Hindlimb muscle (tissue), 1 donor: ENCODE measurements around the gene TUBA4A. TPM values are rescaled to one million over a fixed set of nuclear protein-coding genes. Genes with fewer than 3 reads are reported as not detected.
"Not testable (repeated sequence)": the region's sequence is repeated elsewhere in the genome, so short reads cannot be mapped to it uniquely, and the experiment has no call there.

Source experiments
- DNase-seq: peaks from one replicate; pipeline ENCODE4 v3.0.0-alpha.2; 2013
- polyA plus RNA-seq: library from polyadenylated mRNA; unstranded; fragments of 120-200 nt; gene quantifications from one replicate; pipeline ENCODE4 v1.2.1, GENCODE V29; 2013; ENCODE audit not compliant: insufficient read length

The TUBA4A gene
- polyA plus RNA-seq = 112 TPM

GRCh38 chr2:219253753-219254589 lies at the start of gene TUBA4A:
Gene TUBA4A, minus strand, starts transcription at chr2:219253918. Its CDS starts 60 bp downstream, at chr2:219253858.
- DNase-seq = no peak

GRCh38 chr2:219302412-219302968 lies 48.8 kb upstream of the TUBA4A start:
- DNase-seq = no peak

- DNase-seq = no peak
These were observed 46.3 kb upstream of the TUBA4A start for GRCh38 chr2:219300022-219300421.

- no peak for DNase-seq
These were observed 45.6 kb upstream of the TUBA4A start for GRCh38 chr2:219299372-219299760.

GRCh38 chr2:219298759-219299371 lies 45.1 kb upstream of the TUBA4A start:
- peak; percentile 81 for DNase-seq

- DNase-seq = no peak
These were observed 44.2 kb upstream of the TUBA4A start for GRCh38 chr2:219297766-219298456.

- DNase-seq = no peak
These were observed 43.1 kb upstream of the TUBA4A start for GRCh38 chr2:219296631-219297391.

GRCh38 chr2:219296142-219296541 lies 42.4 kb upstream of the TUBA4A start:
- DNase-seq = no peak

- DNase-seq = peak; percentile 90
These were observed 40.9 kb upstream of the TUBA4A start for GRCh38 chr2:219294356-219295351.

- DNase-seq = no peak
These were observed 40.1 kb upstream of the TUBA4A start for GRCh38 chr2:219293736-219294231.

- DNase-seq = no peak
These were observed 38.9 kb upstream of the TUBA4A start for GRCh38 chr2:219292616-219293015.

- DNase-seq = no peak
These were observed 38.3 kb upstream of the TUBA4A start for GRCh38 chr2:219291910-219292490.

GRCh38 chr2:219291394-219291793 lies 37.7 kb upstream of the TUBA4A start:
- DNase-seq = no peak

GRCh38 chr2:219290381-219291171 lies 36.9 kb upstream of the TUBA4A start:
- DNase-seq = no peak

- DNase-seq = peak; percentile 90
These were observed 36.0 kb upstream of the TUBA4A start for GRCh38 chr2:219289537-219290361.

- DNase-seq = no peak
These were observed 35.4 kb upstream of the TUBA4A start for GRCh38 chr2:219289195-219289536.

GRCh38 chr2:219287580-219288265 lies 34.0 kb upstream of the TUBA4A start:
- no peak for DNase-seq

- not testable (repeated sequence) for DNase-seq
These were observed 33.4 kb upstream of the TUBA4A start for GRCh38 chr2:219287116-219287440.
